Tibial nerve (tissue), 4 donors: ENCODE measurements around the gene UCK2. TPM values are rescaled to one million over a fixed set of nuclear protein-coding genes. Genes with fewer than 3 reads are reported as not detected.
"Not testable (repeated sequence)": the region's sequence is repeated elsewhere in the genome, so short reads cannot be mapped to it uniquely, and the experiment has no call there.

Experiments used
- DNase-seq, 2 donors: peaks; one replicate each; pipeline ENCODE4 v3.0.0-alpha.2; 2019; ENCODE audit warnings: low spot score in 2 of 2
- H3K27ac ChIP-seq, 4 donors: fragments of 200-600 bp; sonication (generic) in 3 of 4; one replicate each; pipeline ENCODE4 v1.5.1; 2017 to 2019; ENCODE audit warnings: mild to moderate bottlenecking in 1 of 4
- H3K27me3 ChIP-seq, 2 donors: fragments of 200-600 bp; sonication (generic) in 1 of 2; one replicate each; pipeline versions ENCODE4 v1.5.1 to v1.6.0; 2017 to 2019
- H3K36me3 ChIP-seq, 3 donors: fragments of 200-600 bp; sonication (generic); one replicate each; pipeline ENCODE4 v1.5.1; 2018 to 2019
- H3K4me1 ChIP-seq, 4 donors: fragments of 200-600 bp; sonication (generic) in 3 of 4; one replicate each; pipeline ENCODE4 v1.5.1; 2017 to 2019
- H3K4me3 ChIP-seq, 4 donors: fragments of 200-600 bp; sonication (generic) in 3 of 4; one replicate each; pipeline ENCODE4 v1.5.1; 2017 to 2019; ENCODE audit warnings: mild to moderate bottlenecking in 1 of 4, moderate library complexity in 1 of 4
- H3K9me3 ChIP-seq, 4 donors: fragments of 200-600 bp; sonication (generic) in 3 of 4; one replicate each; pipeline ENCODE4 v1.5.1; 2017 to 2019
- EP300 ChIP-seq, 2 donors: sonication (generic); formaldehyde crosslinking; IDR thresholded peaks; one replicate each; pipeline ENCODE4 v1.6.1; 2017; ENCODE audit warnings: antibody characterized with exemption in 2 of 2, mild to moderate bottlenecking in 1 of 2
- POLR2A ChIP-seq, 2 donors: fragments of 450-650 bp; IDR thresholded peaks; one replicate each; pipeline ENCODE4 v1.6.1; 2017; ENCODE audit warnings: antibody characterized with exemption in 2 of 2, mild to moderate bottlenecking in 2 of 2, moderate library complexity in 2 of 2
- WGBS, 2 donors: methylation state at CpG; one replicate each; pipeline ENCODE4 v1.1.5; 2018; 5-methylcytosine and 5-hydroxymethylcytosine counted together
- total RNA-seq, 4 donors: library from RNA; depleted of rRNA; stranded (reverse); fragments of >200 nt; gene quantifications; one replicate each; pipeline ENCODE4 v1.1.0, GENCODE V29; 2016
- TF ChIP-seq, protein P1 (sequence below), 5 experiments: fragments of 200-600 bp in 3 of 5; fragments of 450-650 bp in 2 of 5; sonication (generic) in 3 of 5; IDR thresholded peaks; one replicate each; pipeline ENCODE4 v1.5.1; 2016 to 2019; ENCODE audit warnings: antibody characterized with exemption in 5 of 5, mild to moderate bottlenecking in 3 of 5, moderate library complexity in 2 of 5

The UCK2 gene
- total RNA-seq, 4 donors from 2014 or later: 29.7 to 36.0 (median 33.8) TPM

DNA sequence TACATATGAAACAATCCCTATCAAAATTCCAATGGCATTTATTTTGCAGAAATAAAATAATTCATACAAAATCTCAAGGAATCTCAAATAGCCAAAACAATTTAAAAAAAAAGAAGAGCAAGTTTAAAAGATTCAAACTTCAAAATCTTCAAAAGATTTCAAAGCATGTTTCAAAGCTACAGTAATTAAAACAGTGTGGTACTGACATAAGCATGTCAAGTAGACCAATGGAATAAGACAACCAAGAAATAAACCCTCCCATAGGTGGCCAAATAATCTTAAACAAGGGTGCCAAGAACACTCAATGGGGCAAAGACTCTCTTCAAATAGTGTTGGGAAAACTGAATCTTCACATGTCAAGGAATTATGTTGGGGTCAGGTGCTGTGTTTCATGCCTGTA is 28.0 kb upstream of the UCK2 start:
- no peaks in the 10 kb centered on the region for H3K27me3 ChIP-seq

DNA sequence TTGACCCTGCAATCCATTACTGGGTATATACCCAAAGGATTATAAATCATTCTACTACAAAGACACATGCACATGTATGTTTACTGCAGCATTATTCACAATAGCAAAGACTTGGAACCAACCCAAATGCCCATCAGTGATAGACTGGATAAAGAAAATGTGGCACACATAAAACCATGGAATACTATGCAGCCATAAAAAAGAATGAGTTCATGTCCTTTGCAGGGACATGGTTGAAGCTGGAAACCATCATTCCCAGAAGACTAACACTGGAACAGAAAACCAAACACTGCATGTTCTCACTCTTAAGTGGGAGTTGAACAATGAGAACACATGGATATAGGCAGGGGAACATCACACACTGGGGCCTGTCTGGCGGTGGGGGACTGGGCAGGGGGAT is 22.9 kb upstream of the UCK2 start:
- not testable (repeated sequence) for H3K36me3 ChIP-seq, H3K9me3 ChIP-seq, DNase-seq, H3K4me3 ChIP-seq, H3K4me1 ChIP-seq, H3K27me3 ChIP-seq, H3K27ac ChIP-seq
- WGBS, 2 donors: 75 to 80% methylated on average over 1 of the region's 1 CpG

More for the DNA sequence above, 28.0 kb upstream of the UCK2 start:
- Histone ChIP-seq H3K4me1 (no peaks in the 10 kb centered on the region), H3K27ac (no peak overlapping the region), H3K4me3 (no peak overlapping the region), H3K9me3 (peaks cover 0 to 18% (median 6%) of the 10 kb centered on the region in 4 donors), H3K36me3 (no peaks in the 10 kb centered on the region)
- TF ChIP-seq EP300 (IDR thresholded peaks at IDR 0.05): no peak
- TF ChIP-seq POLR2A (IDR thresholded peaks at IDR 0.05): no peak
- TF ChIP-seq, protein P1, sequence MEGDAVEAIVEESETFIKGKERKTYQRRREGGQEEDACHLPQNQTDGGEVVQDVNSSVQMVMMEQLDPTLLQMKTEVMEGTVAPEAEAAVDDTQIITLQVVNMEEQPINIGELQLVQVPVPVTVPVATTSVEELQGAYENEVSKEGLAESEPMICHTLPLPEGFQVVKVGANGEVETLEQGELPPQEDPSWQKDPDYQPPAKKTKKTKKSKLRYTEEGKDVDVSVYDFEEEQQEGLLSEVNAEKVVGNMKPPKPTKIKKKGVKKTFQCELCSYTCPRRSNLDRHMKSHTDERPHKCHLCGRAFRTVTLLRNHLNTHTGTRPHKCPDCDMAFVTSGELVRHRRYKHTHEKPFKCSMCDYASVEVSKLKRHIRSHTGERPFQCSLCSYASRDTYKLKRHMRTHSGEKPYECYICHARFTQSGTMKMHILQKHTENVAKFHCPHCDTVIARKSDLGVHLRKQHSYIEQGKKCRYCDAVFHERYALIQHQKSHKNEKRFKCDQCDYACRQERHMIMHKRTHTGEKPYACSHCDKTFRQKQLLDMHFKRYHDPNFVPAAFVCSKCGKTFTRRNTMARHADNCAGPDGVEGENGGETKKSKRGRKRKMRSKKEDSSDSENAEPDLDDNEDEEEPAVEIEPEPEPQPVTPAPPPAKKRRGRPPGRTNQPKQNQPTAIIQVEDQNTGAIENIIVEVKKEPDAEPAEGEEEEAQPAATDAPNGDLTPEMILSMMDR (IDR thresholded peaks at IDR 0.05): no peak
- DNase-seq: no peak

DNA sequence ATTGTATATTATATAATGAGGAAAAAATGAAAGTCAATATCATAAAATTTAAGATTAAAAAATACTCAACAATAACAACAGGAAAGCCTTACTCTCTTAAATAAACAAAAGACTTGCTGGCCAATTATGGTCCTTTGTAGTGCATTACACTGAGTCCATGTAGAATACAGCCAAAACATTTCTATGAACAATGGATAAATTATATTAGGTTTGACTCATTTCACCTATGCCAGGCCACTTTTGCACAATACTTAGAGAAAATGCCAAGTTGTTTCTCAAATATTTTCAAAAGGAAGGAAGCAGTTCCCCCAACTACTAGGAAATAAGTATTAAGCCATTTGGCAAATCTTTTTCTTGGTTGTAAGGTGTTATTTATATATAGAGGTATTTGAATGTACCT is 19.8 kb upstream of the UCK2 start:
- Histone ChIP-seq H3K27me3 (no peaks in the 10 kb centered on the region), H3K4me3 (no peak overlapping the region), H3K4me1 (no peaks in the 10 kb centered on the region), H3K36me3 (no peaks in the 10 kb centered on the region), H3K9me3 (no peaks in the 10 kb centered on the region), H3K27ac (no peak overlapping the region)
- DNase-seq: no peak
- TF ChIP-seq EP300 (IDR thresholded peaks at IDR 0.05): no peak
- TF ChIP-seq, protein P1 (IDR thresholded peaks at IDR 0.05): no peak
- no peak for TF ChIP-seq POLR2A (IDR thresholded peaks at IDR 0.05)

- H3K4me3 ChIP-seq: no peak overlapping the region
- peaks cover 0 to 10% (median 0%) of the 10 kb centered on the region in 4 donors for H3K9me3 ChIP-seq
- no peak overlapping the region for H3K27ac ChIP-seq
- 32 to 50% methylated on average over 3 of the region's 3 CpGs for WGBS, 2 donors
- TF ChIP-seq POLR2A (IDR thresholded peaks at IDR 0.05): no peak
- TF ChIP-seq, protein P1 (IDR thresholded peaks at IDR 0.05): no peak
- TF ChIP-seq EP300 (IDR thresholded peaks at IDR 0.05): no peak
- H3K27me3 ChIP-seq: no peaks in the 10 kb centered on the region
- no peaks in the 10 kb centered on the region for H3K4me1 ChIP-seq
- no peak for DNase-seq
- no peaks in the 10 kb centered on the region for H3K36me3 ChIP-seq
Measured at GRCh38 chr1:165815725-165816124, 11.7 kb upstream of the UCK2 start.

- WGBS, 2 donors: 68 to 69% methylated on average over 3 of the region's 3 CpGs
- no peak for DNase-seq
- H3K4me1 ChIP-seq: no peaks in the 10 kb centered on the region
- H3K9me3 ChIP-seq: peaks cover 0 to 10% (median 0%) of the 10 kb centered on the region in 4 donors
- TF ChIP-seq EP300 (IDR thresholded peaks at IDR 0.05) (no peak), POLR2A (IDR thresholded peaks at IDR 0.05) (no peak)
- TF ChIP-seq, protein P1 (IDR thresholded peaks at IDR 0.05): no peak
- no peaks in the 10 kb centered on the region for H3K27me3 ChIP-seq
- no peak overlapping the region for H3K4me3 ChIP-seq
- H3K36me3 ChIP-seq: no peaks in the 10 kb centered on the region
- H3K27ac ChIP-seq: no peak overlapping the region
Measured at GRCh38 chr1:165816157-165816556, 11.3 kb upstream of the UCK2 start.
